Fibroblast of lung (primary cell): ENCODE data around the gene SIPA1. TPM values are rescaled to one million over a fixed set of nuclear protein-coding genes. Genes with fewer than 3 reads are reported as not detected.
"Not testable (repeated sequence)": the region's sequence is repeated elsewhere in the genome, so short reads cannot be mapped to it uniquely, and the experiment has no call there.

Experiments used
- DNase-seq, 2 donors: peaks; one replicate each; pipeline versions ENCODE4 v3.0.0 to v3.0.0-alpha.2; 2010; ENCODE audit warnings: low read depth in 2 of 2
- H2AFZ ChIP-seq: 2 replicates; pipeline ENCODE4 v1.5.1; 2012; ENCODE audit warnings: low read length, control low read depth, inconsistent platforms
- H3K27ac ChIP-seq: 2 replicates; pipeline ENCODE4 v1.5.1; 2011; ENCODE audit warnings: low read length, control low read depth; ENCODE audit not compliant: insufficient read depth
- H3K27me3 ChIP-seq: 2 replicates; pipeline ENCODE4 v1.5.1; 2011; ENCODE audit warnings: mild to moderate bottlenecking, low read length; ENCODE audit not compliant: control insufficient read depth, insufficient read depth
- H3K36me3 ChIP-seq: 2 replicates; pipeline ENCODE4 v1.5.1; 2011; ENCODE audit warnings: low read length; ENCODE audit not compliant: control insufficient read depth, insufficient read depth
- H3K4me1 ChIP-seq: 2 replicates; pipeline ENCODE4 v1.5.1; 2011; ENCODE audit warnings: low read length; ENCODE audit not compliant: control insufficient read depth, insufficient read depth; ENCODE audit errors: extremely low read depth
- H3K4me2 ChIP-seq: 2 replicates; pipeline ENCODE4 v1.5.1; 2011; ENCODE audit warnings: low read length, control low read depth; ENCODE audit not compliant: insufficient read depth; ENCODE audit errors: extremely low read depth
- H3K4me3 ChIP-seq, 4 experiments: fragments of 200-600 bp in 1 of 4; sonication (generic) in 1 of 4; replicated peaks in 1 of 4; 2 replicates each; pipeline ENCODE4 v1.5.1; 2011 to 2016; ENCODE audit warnings: low read length in 4 of 4, low read depth in 3 of 4, mild to moderate bottlenecking in 3 of 4, control low read depth in 2 of 4, inconsistent platforms in 1 of 4, mixed read lengths in 1 of 4; ENCODE audit not compliant: insufficient read depth in 1 of 4; ENCODE audit errors: control extremely low read depth in 1 of 4
- H3K79me2 ChIP-seq: 2 replicates; pipeline ENCODE4 v1.5.1; 2012; ENCODE audit warnings: mild to moderate bottlenecking, low read length, inconsistent platforms; ENCODE audit not compliant: control insufficient read depth, insufficient read depth
- H3K9ac ChIP-seq: 2 replicates; pipeline ENCODE4 v1.5.1; 2011; ENCODE audit warnings: mild to moderate bottlenecking, low read length, control low read depth; ENCODE audit not compliant: insufficient read depth
- H3K9me3 ChIP-seq: 2 replicates; pipeline ENCODE4 v1.5.1; 2012; ENCODE audit warnings: low read depth, low read length; ENCODE audit not compliant: control insufficient read depth, insufficient read depth
- H4K20me1 ChIP-seq: 2 replicates; pipeline ENCODE4 v1.5.1; 2011; ENCODE audit warnings: low read length; ENCODE audit not compliant: control insufficient read depth, insufficient read depth; ENCODE audit errors: extremely low read depth
- EZH2 ChIP-seq: IDR thresholded peaks from 2 replicates; pipeline ENCODE4 v1.5.1; 2012; ENCODE audit warnings: low read length, control low read depth, mild to moderate bottlenecking; ENCODE audit errors: missing control alignments
- polyA plus RNA-seq, 2 donors: library from polyadenylated mRNA; depleted of rRNA in 1 of 2; stranded (reverse) in 1 of 2; unstranded in 1 of 2; fragments of >200 nt; gene quantifications; 2 replicates each; pipeline ENCODE4 v1.2.1, GENCODE V29; 2011 to 2012; ENCODE audit warnings: missing spikeins in 1 of 2
- total RNA-seq: library from RNA; depleted of rRNA; stranded (reverse); fragments of >200 nt; gene quantifications from 2 replicates; pipeline ENCODE4 v1.2.1, GENCODE V29; 2014
- TF ChIP-seq, protein P1 (sequence below), 2 donors: IDR thresholded peaks in 1 of 2; conservative IDR thresholded peaks in 1 of 2; 1 replicate in 1 of 2; 2 replicates in 1 of 2; pipeline ENCODE4 v1.5.1; 2011 to 2012; ENCODE audit warnings: low read length in 2 of 2, control low read depth in 1 of 2, inconsistent platforms in 1 of 2, low read depth in 1 of 2, mild to moderate bottlenecking in 1 of 2

Gene SIPA1
- total and polyA plus RNA-seq, 2 donors (not counting 1 experiment from before 2014, with no cell fraction given) = 7.8 to 32.5 TPM

DNA sequence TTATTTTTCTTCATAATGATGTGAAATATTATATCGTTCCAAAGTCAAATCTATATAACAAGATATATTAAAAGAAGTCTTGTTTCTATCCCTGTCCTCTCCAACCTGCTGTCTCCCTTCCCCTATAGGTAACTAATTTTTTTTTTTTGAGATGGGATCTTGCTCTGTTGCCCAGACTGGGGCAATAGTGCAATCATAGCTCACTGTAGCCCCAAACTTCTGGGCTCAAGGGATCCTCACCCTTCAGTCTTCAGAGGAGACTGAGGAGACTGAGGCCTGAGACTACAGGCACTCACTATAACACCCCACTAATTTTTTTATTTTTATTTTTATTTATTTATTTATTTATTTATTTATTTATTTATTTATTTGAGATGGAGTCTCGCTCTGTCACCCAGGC, 35.1 kb downstream of the SIPA1 start:
- H3K4me3 ChIP-seq = no peak overlapping the region

DNA sequence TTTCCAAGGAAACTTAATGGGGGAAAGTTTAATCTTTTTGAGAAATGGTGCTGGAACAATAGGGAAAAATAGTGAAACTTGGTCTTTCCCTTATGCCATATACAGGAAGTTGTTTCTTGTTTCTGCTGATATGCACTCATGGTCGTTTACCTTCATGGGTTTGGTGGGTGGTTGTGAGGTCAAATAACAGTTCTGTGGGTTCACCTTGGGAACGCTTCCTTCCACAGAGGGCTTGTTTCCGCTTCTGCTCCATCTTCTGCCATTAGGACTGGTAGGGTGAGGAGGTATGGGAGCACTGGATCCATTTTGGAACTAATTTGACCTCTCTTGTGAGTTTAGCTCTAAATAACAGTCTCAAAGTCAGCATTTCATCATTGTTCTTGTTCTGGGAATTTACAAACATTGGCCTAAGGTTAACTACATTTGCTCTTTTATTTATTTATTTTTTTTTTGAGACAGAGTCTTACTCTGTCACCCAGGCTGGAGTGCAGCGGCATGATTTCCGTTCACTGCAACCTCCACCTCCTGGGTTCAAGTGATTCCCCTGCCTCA, 42.4 kb downstream of the SIPA1 start:
- DNase-seq = no peak
- Histone ChIP-seq H3K4me3 (no peak overlapping the region), H3K9me3 (no peaks in the 10 kb centered on the region), H3K27ac (no peak overlapping the region), H2AFZ (no peak overlapping the region), H3K4me1 (no peaks in the 10 kb centered on the region), H3K36me3 (no peaks in the 10 kb centered on the region), H4K20me1 (peaks cover 1% of the 10 kb centered on the region), H3K9ac (no peak overlapping the region), H3K79me2 (no peaks in the 10 kb centered on the region), H3K27me3 (peaks cover 4% of the 10 kb centered on the region), H3K4me2 (no peak overlapping the region)
- TF ChIP-seq, protein P1, sequence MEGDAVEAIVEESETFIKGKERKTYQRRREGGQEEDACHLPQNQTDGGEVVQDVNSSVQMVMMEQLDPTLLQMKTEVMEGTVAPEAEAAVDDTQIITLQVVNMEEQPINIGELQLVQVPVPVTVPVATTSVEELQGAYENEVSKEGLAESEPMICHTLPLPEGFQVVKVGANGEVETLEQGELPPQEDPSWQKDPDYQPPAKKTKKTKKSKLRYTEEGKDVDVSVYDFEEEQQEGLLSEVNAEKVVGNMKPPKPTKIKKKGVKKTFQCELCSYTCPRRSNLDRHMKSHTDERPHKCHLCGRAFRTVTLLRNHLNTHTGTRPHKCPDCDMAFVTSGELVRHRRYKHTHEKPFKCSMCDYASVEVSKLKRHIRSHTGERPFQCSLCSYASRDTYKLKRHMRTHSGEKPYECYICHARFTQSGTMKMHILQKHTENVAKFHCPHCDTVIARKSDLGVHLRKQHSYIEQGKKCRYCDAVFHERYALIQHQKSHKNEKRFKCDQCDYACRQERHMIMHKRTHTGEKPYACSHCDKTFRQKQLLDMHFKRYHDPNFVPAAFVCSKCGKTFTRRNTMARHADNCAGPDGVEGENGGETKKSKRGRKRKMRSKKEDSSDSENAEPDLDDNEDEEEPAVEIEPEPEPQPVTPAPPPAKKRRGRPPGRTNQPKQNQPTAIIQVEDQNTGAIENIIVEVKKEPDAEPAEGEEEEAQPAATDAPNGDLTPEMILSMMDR (conservative IDR thresholded peaks at IDR 0.05 in 1 of 2, IDR thresholded peaks at IDR 0.05 in 1 of 2; ENCODE audit: low read depth in 1 of 2, low read length in 2 of 2) = no peak
- TF ChIP-seq EZH2 = no peak

More for the DNA sequence above, 35.1 kb downstream of the SIPA1 start:
- DNase-seq = no peak
- H3K27me3 ChIP-seq = no peaks in the 10 kb centered on the region
- H3K9ac ChIP-seq = no peak overlapping the region
- H3K9me3 ChIP-seq = no peaks in the 10 kb centered on the region
- H3K4me2 ChIP-seq = no peak overlapping the region
- H3K79me2 ChIP-seq = no peaks in the 10 kb centered on the region
- no peak for TF ChIP-seq EZH2
- TF ChIP-seq, protein P1 (conservative IDR thresholded peaks at IDR 0.05 in 1 of 2, IDR thresholded peaks at IDR 0.05 in 1 of 2; ENCODE audit: low read depth in 1 of 2, low read length in 2 of 2) = no peak
- H3K36me3 ChIP-seq = no peaks in the 10 kb centered on the region
- H4K20me1 ChIP-seq = no peaks in the 10 kb centered on the region
- no peak overlapping the region for H3K27ac ChIP-seq
- H3K4me1 ChIP-seq = no peaks in the 10 kb centered on the region
- H2AFZ ChIP-seq = no peak overlapping the region

DNA sequence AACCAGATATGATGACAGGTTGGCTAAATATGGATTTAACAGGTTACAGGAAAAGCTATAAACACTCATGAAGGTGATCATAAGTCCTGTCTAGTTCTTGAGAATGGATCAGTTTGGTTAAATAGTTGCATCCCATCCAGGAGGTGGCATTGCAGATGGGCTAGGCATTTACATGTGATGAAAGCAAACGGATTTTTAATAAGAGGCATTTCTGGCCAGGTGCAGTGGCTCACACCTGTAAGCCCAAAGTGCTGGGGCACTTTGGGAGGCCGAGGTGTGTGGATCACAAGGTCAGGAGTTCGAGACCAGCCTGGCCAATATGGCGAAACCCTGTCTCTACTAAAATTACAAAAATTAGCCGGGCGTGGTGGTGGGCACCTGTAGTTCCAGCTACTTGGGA, 45.6 kb downstream of the SIPA1 start:
- not testable (repeated sequence) for H2AFZ ChIP-seq, H3K4me1 ChIP-seq, H3K9me3 ChIP-seq, H3K27me3 ChIP-seq, H3K79me2 ChIP-seq, H4K20me1 ChIP-seq, H3K36me3 ChIP-seq, H3K4me2 ChIP-seq, H3K27ac ChIP-seq, H3K9ac ChIP-seq, DNase-seq, H3K4me3 ChIP-seq
